ENCODE measurements around the gene PYGO2. TPM values are rescaled to one million over a fixed set of nuclear protein-coding genes. Genes with fewer than 3 reads are reported as not detected.

PYGO2 gene
- total RNA-seq, 4 donors from 2014 or later, result 14.4 to 18.8 (median 17.5) TPM

GRCh38 chr1:154962795-154963330 lies 1.3 kb upstream of the PYGO2 start:
- TF ChIP-seq, protein P1, sequence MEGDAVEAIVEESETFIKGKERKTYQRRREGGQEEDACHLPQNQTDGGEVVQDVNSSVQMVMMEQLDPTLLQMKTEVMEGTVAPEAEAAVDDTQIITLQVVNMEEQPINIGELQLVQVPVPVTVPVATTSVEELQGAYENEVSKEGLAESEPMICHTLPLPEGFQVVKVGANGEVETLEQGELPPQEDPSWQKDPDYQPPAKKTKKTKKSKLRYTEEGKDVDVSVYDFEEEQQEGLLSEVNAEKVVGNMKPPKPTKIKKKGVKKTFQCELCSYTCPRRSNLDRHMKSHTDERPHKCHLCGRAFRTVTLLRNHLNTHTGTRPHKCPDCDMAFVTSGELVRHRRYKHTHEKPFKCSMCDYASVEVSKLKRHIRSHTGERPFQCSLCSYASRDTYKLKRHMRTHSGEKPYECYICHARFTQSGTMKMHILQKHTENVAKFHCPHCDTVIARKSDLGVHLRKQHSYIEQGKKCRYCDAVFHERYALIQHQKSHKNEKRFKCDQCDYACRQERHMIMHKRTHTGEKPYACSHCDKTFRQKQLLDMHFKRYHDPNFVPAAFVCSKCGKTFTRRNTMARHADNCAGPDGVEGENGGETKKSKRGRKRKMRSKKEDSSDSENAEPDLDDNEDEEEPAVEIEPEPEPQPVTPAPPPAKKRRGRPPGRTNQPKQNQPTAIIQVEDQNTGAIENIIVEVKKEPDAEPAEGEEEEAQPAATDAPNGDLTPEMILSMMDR (IDR thresholded peaks at IDR 0.05), result no peak
- TF ChIP-seq POLR2A (IDR thresholded peaks at IDR 0.05), result no peak
- no peaks in the 10 kb centered on the region for H3K27me3 ChIP-seq
- intact Hi-C loops (cut with DNase I), result loop anchor here (5.0 to 10.0 kb wide), 2 partner anchors 34 to 102 kb away; partner anchors contain the start of gene EFNA4
- peaks cover 16 to 74% (median 51%) of the 10 kb centered on the region in 3 donors for H3K36me3 ChIP-seq
- H3K4me1 ChIP-seq, result peaks cover 16 to 65% (median 26%) of the 10 kb centered on the region in 3 donors
- no peaks in the 10 kb centered on the region for H3K9me3 ChIP-seq
- 40 to 59% methylated on average over 3 to 6 of the region's 6 CpGs for WGBS, 2 donors
- H3K27ac ChIP-seq, result peak overlapping the region; percentile 95 to 99 (median 98)
- H3K4me3 ChIP-seq, result peak overlapping the region; percentile 67 to 98 (median 79)
- DNase-seq, result no peak

GRCh38 chr1:154962156-154962749 lies 671 bp upstream of the PYGO2 start:
- WGBS, 2 donors, result 4 to 7% methylated on average over 9 to 11 of the region's 25 CpGs
- Histone ChIP-seq H3K4me1 (peaks cover 16 to 65% (median 23%) of the 10 kb centered on the region in 3 donors), H3K4me3 (peak overlapping the region; percentile 67 to 98 (median 79)), H3K27ac (peak overlapping the region; percentile 95 to 99 (median 98)), H3K9me3 (no peaks in the 10 kb centered on the region), H3K36me3 (peaks cover 16 to 74% (median 51%) of the 10 kb centered on the region in 3 donors), H3K27me3 (no peaks in the 10 kb centered on the region)
- DNase-seq, result no peak
- TF ChIP-seq POLR2A (IDR thresholded peaks at IDR 0.05), result no peak
- TF ChIP-seq, protein P1 (IDR thresholded peaks at IDR 0.05), result no peak
- intact Hi-C loops (cut with DNase I), result loop anchor here (5.0 to 10.0 kb wide), 2 partner anchors 35 to 103 kb away; partner anchors contain the start of gene EFNA4

DNA sequence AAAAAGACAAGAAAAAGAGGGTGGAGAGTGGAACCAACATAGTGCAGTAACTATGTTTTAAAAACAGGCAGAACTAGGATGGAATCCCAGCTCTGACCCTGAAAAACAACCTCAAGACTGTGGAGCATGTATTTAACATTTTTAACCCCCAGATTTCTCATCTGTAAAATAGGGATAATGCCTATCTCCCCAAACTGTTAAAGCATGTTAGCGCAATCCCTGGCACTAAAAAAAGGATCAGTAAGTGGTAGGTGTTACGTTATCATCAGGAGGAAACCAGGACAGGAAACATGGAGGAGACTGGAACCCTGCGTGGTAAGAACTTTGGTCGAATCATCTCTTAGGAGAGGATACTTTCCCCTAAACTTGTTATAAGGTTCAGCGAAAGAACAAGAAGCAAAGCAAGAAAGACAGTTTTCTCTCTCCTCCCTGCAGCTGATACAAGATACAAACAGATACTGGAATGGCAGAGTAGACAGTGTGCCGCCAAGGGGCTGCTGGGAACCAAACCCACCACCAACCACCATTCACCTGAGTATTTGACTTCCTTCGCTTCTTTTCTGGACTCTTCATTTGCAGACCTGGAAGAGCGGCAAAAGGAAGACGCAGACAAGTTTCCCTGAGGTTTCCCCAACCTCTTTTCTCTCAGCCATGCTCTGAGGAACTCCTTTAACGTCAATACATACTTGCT lies 991 bp downstream of the PYGO2 start:
- H3K4me1 ChIP-seq, result peaks cover 24 to 69% (median 33%) of the 10 kb centered on the region in 3 donors
- no peak for TF ChIP-seq POLR2A (IDR thresholded peaks at IDR 0.05)
- TF ChIP-seq, protein P1 (IDR thresholded peaks at IDR 0.05), result no peak
- H3K36me3 ChIP-seq, result peaks cover 12 to 57% (median 37%) of the 10 kb centered on the region in 3 donors
- intact Hi-C loops (cut with DNase I), result loop anchor here (5.0 to 10.0 kb wide), 2 partner anchors 37 to 104 kb away; partner anchors contain the start of gene EFNA4
- H3K9me3 ChIP-seq, result no peaks in the 10 kb centered on the region
- H3K4me3 ChIP-seq, result peak overlapping the region; percentile 67 to 98 (median 79)
- H3K27ac ChIP-seq, result peak overlapping the region; percentile 95 to 99 (median 98)
- H3K27me3 ChIP-seq, result no peaks in the 10 kb centered on the region
- no peak for DNase-seq
- 23 to 27% methylated on average over 10 of the region's 10 CpGs for WGBS, 2 donors

- intact Hi-C loops (cut with DNase I), result loop anchor here (10.0 kb wide), 1 partner anchor 395 kb away; the partner anchor contains the start of gene CHRNB2
- no peaks in the 10 kb centered on the region for H3K27me3 ChIP-seq
- TF ChIP-seq, protein P1 (IDR thresholded peaks at IDR 0.05), result no peak
- no peak for TF ChIP-seq POLR2A (IDR thresholded peaks at IDR 0.05)
- 100% methylated on average over 1 of the region's 7 CpGs; no CpG with 5 or more reads in 1 of the 2 donors for WGBS, 2 donors
- H3K36me3 ChIP-seq, result peaks cover 8 to 46% (median 27%) of the 10 kb centered on the region in 3 donors
- no peaks in the 10 kb centered on the region for H3K9me3 ChIP-seq
- no peak for DNase-seq
- no peak overlapping the region for H3K4me3 ChIP-seq
- peaks cover 35 to 81% (median 45%) of the 10 kb centered on the region in 3 donors for H3K4me1 ChIP-seq
- peak overlapping the region in 2 of 4 donors; percentile 4 to 9 for H3K27ac ChIP-seq
Observed at GRCh38 chr1:154959426-154959780, 2.2 kb downstream of the PYGO2 start.
